ENCODE results near the gene CLASP1.

DNA sequence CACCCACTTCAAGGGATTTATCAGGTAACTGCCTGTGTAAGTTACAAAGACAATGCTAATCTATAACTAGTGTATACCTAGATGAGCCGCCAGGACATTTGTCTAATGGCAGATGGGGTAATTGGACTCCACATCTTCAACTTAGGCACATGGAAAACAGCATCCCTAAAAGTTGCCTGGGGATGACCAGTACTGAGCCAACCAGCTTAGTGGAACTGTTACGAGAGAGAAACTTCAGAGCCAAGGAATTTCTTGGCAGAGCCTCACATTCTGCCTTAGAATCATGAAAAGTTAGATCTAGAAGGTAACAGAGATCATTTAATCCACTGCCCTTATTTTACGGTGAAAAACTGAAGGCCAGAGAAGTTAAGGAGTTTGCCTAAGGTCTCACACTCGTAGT, 15.5 kb upstream of the CLASP1 start:
- TF ChIP-seq, protein P1, sequence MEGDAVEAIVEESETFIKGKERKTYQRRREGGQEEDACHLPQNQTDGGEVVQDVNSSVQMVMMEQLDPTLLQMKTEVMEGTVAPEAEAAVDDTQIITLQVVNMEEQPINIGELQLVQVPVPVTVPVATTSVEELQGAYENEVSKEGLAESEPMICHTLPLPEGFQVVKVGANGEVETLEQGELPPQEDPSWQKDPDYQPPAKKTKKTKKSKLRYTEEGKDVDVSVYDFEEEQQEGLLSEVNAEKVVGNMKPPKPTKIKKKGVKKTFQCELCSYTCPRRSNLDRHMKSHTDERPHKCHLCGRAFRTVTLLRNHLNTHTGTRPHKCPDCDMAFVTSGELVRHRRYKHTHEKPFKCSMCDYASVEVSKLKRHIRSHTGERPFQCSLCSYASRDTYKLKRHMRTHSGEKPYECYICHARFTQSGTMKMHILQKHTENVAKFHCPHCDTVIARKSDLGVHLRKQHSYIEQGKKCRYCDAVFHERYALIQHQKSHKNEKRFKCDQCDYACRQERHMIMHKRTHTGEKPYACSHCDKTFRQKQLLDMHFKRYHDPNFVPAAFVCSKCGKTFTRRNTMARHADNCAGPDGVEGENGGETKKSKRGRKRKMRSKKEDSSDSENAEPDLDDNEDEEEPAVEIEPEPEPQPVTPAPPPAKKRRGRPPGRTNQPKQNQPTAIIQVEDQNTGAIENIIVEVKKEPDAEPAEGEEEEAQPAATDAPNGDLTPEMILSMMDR (IDR thresholded peaks at IDR 0.05; ENCODE audit: low read depth, low read length) = no peak
- no peak for TF ChIP-seq EZH2phosphoT487 (IDR thresholded peaks at IDR 0.05; ENCODE audit: low read depth)
